WTC11 (cell line): ENCODE data around the gene IKBIP.

Source experiments
- FOXJ3 ChIP-seq: sonication (generic); formaldehyde crosslinking; IDR thresholded peaks from 2 replicates; pipeline ENCODE4 v1.9.0; 2021; ENCODE audit warnings: missing genetic modification reagents, mild to moderate bottlenecking, borderline replicate concordance
- TF ChIP-seq, protein P1 (sequence below): fragments of 200-600 bp; IDR thresholded peaks from 2 replicates; pipeline ENCODE4 v1.8.0; 2022; ENCODE audit warnings: antibody characterized with exemption
- TF ChIP-seq, protein P2 (sequence below): sonication (generic); formaldehyde crosslinking; IDR thresholded peaks from 2 replicates; pipeline ENCODE4 v1.8.0; 2022; ENCODE audit warnings: mild to moderate bottlenecking, missing genetic modification reagents

DNA sequence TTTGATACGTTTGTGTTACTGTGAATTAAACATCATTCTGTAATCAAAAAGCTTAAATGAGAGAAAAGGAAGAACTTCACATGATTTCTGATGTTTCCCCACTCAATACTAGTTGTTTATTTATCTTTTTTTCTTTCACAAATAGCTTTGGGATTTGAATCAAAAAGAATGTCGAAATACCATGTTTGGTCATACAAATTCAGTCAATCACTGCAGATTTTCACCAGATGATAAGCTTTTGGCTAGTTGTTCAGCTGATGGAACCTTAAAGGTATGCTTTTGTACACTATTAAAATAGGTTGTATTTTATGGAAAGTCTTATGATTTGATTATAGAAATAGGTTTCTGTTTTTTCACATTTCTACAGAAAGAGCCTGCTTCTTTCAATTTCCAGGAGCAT, 42.0 kb upstream of the IKBIP start:
- TF ChIP-seq, protein P1, sequence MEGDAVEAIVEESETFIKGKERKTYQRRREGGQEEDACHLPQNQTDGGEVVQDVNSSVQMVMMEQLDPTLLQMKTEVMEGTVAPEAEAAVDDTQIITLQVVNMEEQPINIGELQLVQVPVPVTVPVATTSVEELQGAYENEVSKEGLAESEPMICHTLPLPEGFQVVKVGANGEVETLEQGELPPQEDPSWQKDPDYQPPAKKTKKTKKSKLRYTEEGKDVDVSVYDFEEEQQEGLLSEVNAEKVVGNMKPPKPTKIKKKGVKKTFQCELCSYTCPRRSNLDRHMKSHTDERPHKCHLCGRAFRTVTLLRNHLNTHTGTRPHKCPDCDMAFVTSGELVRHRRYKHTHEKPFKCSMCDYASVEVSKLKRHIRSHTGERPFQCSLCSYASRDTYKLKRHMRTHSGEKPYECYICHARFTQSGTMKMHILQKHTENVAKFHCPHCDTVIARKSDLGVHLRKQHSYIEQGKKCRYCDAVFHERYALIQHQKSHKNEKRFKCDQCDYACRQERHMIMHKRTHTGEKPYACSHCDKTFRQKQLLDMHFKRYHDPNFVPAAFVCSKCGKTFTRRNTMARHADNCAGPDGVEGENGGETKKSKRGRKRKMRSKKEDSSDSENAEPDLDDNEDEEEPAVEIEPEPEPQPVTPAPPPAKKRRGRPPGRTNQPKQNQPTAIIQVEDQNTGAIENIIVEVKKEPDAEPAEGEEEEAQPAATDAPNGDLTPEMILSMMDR, result no peak
- TF ChIP-seq, protein P2, sequence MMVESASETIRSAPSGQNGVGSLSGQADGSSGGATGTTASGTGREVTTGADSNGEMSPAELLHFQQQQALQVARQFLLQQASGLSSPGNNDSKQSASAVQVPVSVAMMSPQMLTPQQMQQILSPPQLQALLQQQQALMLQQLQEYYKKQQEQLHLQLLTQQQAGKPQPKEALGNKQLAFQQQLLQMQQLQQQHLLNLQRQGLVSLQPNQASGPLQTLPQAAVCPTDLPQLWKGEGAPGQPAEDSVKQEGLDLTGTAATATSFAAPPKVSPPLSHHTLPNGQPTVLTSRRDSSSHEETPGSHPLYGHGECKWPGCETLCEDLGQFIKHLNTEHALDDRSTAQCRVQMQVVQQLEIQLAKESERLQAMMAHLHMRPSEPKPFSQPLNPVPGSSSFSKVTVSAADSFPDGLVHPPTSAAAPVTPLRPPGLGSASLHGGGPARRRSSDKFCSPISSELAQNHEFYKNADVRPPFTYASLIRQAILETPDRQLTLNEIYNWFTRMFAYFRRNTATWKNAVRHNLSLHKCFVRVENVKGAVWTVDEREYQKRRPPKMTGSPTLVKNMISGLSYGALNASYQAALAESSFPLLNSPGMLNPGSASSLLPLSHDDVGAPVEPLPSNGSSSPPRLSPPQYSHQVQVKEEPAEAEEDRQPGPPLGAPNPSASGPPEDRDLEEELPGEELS (CRISPR knock-in tag), result no peak
- no peak for TF ChIP-seq FOXJ3 (CRISPR knock-in tag)
